ENCODE results near the gene NMNAT2. TPM values are rescaled to one million over a fixed set of nuclear protein-coding genes. Genes with fewer than 3 reads are reported as not detected.
A peak's percentile ranks its signal among the peaks of the same experiment; 100 is the strongest.
"Not testable (repeated sequence)": the region's sequence is repeated elsewhere in the genome, so short reads cannot be mapped to it uniquely, and the experiment has no call there.

NMNAT2 gene
- total and polyA plus RNA-seq, 4 experiments from 2014 or later: not detected

DNA sequence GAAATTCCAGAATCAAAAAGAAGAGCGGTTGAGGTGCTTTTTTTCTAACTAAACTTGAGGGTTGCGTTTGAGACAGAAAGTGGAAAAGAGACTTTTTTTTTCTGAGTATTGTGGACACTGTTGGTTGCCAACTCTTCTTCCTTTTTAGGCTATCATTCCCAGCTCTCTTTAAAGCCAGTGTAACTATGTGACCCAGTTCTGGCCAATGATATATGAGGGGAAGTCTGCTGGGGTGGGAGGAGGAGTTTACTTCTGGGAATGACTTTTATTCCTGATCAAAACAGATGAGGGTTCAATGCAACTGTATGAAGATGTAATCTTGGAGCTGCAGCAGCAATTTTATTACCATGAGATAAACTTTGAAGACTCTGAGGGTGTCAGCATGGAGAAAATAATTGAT is 17.3 kb upstream of the NMNAT2 start:
- POLR2A ChIA-PET (ENCODE audit: partially characterized antibody): no interaction called here
- intact Hi-C loops (cut with micrococcal nuclease): no loop called here
- DNase-seq: no peak
- no peak overlapping the region for H3K27ac ChIP-seq (ENCODE audit: low read depth, low read length)
- Mint-ChIP-seq H3K4me3 (no peak overlapping the region), H3K9me3 (peaks cover 0 to 3% (median 0%) of the 10 kb centered on the region in 8 donors), H3K27me3 (peaks cover 9 to 18% of the 10 kb centered on the region in 2 donors), H3K27ac (no peak overlapping the region), H3K36me3 (no peaks in the 10 kb centered on the region), H3K4me1 (no peaks in the 10 kb centered on the region)
- no peaks in the 10 kb centered on the region for H3K27me3 ChIP-seq (ENCODE audit: insufficient read depth, low read length)
- H3K36me3 ChIP-seq (ENCODE audit: insufficient read depth, low read length): no peaks in the 10 kb centered on the region
- no peaks in the 10 kb centered on the region for H3K4me1 ChIP-seq (ENCODE audit: insufficient read depth, low read length)
- CTCF ChIA-PET (ENCODE audit: partially characterized antibody): no interaction called here
- no peaks in the 10 kb centered on the region for H3K9me3 ChIP-seq (ENCODE audit: control insufficient read depth in 1 of 2, low read length in 2 of 2)
- H3K4me3 ChIP-seq (ENCODE audit: low read length in 2 of 2): no peak overlapping the region

GRCh38 chr1:183433703-183434102 is 15.5 kb upstream of the NMNAT2 start:
- no peaks in the 10 kb centered on the region for H3K27me3 ChIP-seq (ENCODE audit: insufficient read depth, low read length)
- CTCF ChIA-PET (ENCODE audit: partially characterized antibody): no interaction called here
- H3K27ac ChIP-seq (ENCODE audit: low read depth, low read length): no peak overlapping the region
- Mint-ChIP-seq H3K4me1 (no peaks in the 10 kb centered on the region), H3K9me3 (peaks cover 0 to 3% (median 0%) of the 10 kb centered on the region in 8 donors), H3K4me3 (no peak overlapping the region), H3K36me3 (no peaks in the 10 kb centered on the region), H3K27me3 (peaks cover 11 to 26% of the 10 kb centered on the region in 2 donors), H3K27ac (no peak overlapping the region)
- no peaks in the 10 kb centered on the region for H3K9me3 ChIP-seq (ENCODE audit: control insufficient read depth in 1 of 2, low read length in 2 of 2)
- DNase-seq: no peak
- H3K4me1 ChIP-seq (ENCODE audit: insufficient read depth, low read length): no peaks in the 10 kb centered on the region
- H3K4me3 ChIP-seq (ENCODE audit: low read length in 2 of 2): no peak overlapping the region
- POLR2A ChIA-PET (ENCODE audit: partially characterized antibody): no interaction called here
- intact Hi-C loops (cut with micrococcal nuclease): no loop called here
- H3K36me3 ChIP-seq (ENCODE audit: insufficient read depth, low read length): no peaks in the 10 kb centered on the region

DNA sequence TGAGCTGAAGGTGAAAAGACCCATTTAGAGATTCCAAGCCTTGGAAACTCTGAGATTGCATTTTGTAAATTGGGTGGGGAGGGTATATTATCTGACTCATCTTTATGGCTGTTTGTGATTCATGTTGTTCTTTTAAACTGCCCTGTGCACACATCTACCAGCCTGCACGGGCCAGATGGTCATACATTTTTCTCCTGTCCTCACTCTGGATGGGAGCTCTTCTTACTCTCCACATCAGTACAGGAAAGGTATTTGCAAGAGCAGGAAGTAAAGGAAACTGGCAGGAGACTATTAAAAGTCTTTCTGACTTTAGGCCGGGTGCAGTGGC is 14.3 kb upstream of the NMNAT2 start:
- H3K27me3 Mint-ChIP-seq: peaks cover 10 to 26% of the 10 kb centered on the region in 2 donors

DNA sequence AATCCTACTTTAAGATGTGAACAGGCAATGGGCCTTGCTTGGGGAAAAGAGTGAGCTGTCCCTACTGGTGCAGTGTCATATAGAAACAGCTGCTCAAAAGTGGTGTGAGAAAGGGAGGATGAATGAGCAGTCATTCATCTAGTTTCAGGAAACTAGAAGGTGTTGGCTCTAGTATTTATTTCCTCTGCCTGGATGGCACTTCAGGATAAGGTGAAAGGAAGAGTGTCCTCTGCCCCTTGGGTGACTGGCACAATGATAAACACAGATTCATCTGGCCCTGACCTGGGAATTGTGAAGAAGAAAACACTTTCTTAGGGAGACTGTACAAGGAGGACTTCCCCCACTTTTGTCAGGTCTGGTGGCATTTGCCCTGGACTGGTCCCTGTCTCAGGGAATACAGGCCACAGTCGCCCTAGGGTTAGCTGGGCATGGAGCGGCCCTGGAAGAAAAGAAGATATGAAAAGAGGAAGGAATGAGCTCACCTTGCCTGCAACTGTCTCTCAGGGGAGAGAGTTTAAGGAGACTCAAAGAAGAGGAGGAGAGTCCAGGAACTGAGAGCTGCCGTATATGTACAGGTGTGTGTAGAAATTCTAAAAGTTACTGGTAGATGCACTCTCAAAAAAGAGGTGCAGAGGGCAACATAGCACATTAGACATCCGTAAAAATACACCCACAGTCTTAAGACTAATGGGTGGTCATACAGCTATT is 13.8 kb upstream of the NMNAT2 start:
- Mint-ChIP-seq H3K27ac (peak overlapping the region in 1 of 7 donors; percentile 7), H3K27me3 (peaks cover 10 to 26% of the 10 kb centered on the region in 2 donors), H3K36me3 (no peaks in the 10 kb centered on the region), H3K4me3 (no peak overlapping the region), H3K9me3 (peaks cover 0 to 6% (median 0%) of the 10 kb centered on the region in 8 donors), H3K4me1 (no peaks in the 10 kb centered on the region)
- no peak overlapping the region for H3K27ac ChIP-seq (ENCODE audit: low read depth, low read length)
- H3K4me3 ChIP-seq (ENCODE audit: low read length in 2 of 2): no peak overlapping the region
- H3K36me3 ChIP-seq (ENCODE audit: insufficient read depth, low read length): no peaks in the 10 kb centered on the region
- no peaks in the 10 kb centered on the region for H3K4me1 ChIP-seq (ENCODE audit: insufficient read depth, low read length)
- ChIA-PET CTCF (ENCODE audit: partially characterized antibody) (no interaction called here), POLR2A (ENCODE audit: partially characterized antibody) (no interaction called here)
- intact Hi-C loops (cut with micrococcal nuclease): no loop called here
- no peaks in the 10 kb centered on the region for H3K27me3 ChIP-seq (ENCODE audit: insufficient read depth, low read length)
- no peak for DNase-seq
- no peaks in the 10 kb centered on the region for H3K9me3 ChIP-seq (ENCODE audit: control insufficient read depth in 1 of 2, low read length in 2 of 2)

More for the DNA sequence above, 14.3 kb upstream of the NMNAT2 start:
- no peaks in the 10 kb centered on the region for H3K4me1 Mint-ChIP-seq
- peaks cover 0 to 6% (median 0%) of the 10 kb centered on the region in 8 donors for H3K9me3 Mint-ChIP-seq
- H3K4me3 Mint-ChIP-seq: no peak overlapping the region
- H3K27ac ChIP-seq (ENCODE audit: low read depth, low read length): no peak overlapping the region
- ChIA-PET POLR2A (ENCODE audit: partially characterized antibody) (no interaction called here), CTCF (ENCODE audit: partially characterized antibody) (no interaction called here)
- H3K4me3 ChIP-seq (ENCODE audit: low read length in 2 of 2): no peak overlapping the region
- no peaks in the 10 kb centered on the region for H3K36me3 ChIP-seq (ENCODE audit: insufficient read depth, low read length)
- no peak overlapping the region for H3K27ac Mint-ChIP-seq
- intact Hi-C loops (cut with micrococcal nuclease): no loop called here
- H3K9me3 ChIP-seq (ENCODE audit: control insufficient read depth in 1 of 2, low read length in 2 of 2): no peaks in the 10 kb centered on the region
- H3K36me3 Mint-ChIP-seq: no peaks in the 10 kb centered on the region
- DNase-seq: no peak
- no peaks in the 10 kb centered on the region for H3K4me1 ChIP-seq (ENCODE audit: insufficient read depth, low read length)
- H3K27me3 ChIP-seq (ENCODE audit: insufficient read depth, low read length): no peaks in the 10 kb centered on the region

- H3K4me1 ChIP-seq (ENCODE audit: insufficient read depth, low read length); DNase-seq; H3K27me3 ChIP-seq (ENCODE audit: insufficient read depth, low read length); H3K27ac ChIP-seq (ENCODE audit: low read depth, low read length); H3K9me3 ChIP-seq (ENCODE audit: control insufficient read depth in 1 of 2, low read length in 2 of 2); H3K4me1 Mint-ChIP-seq; H3K4me3 Mint-ChIP-seq; POLR2A ChIA-PET (ENCODE audit: partially characterized antibody); CTCF ChIA-PET (ENCODE audit: partially characterized antibody); intact Hi-C loops (cut with micrococcal nuclease); H3K27ac Mint-ChIP-seq; H3K36me3 Mint-ChIP-seq; H3K4me3 ChIP-seq (ENCODE audit: low read length in 2 of 2); H3K36me3 ChIP-seq (ENCODE audit: insufficient read depth, low read length); H3K9me3 Mint-ChIP-seq: not testable (repeated sequence)
- peaks cover 13 to 22% of the 10 kb centered on the region in 2 donors for H3K27me3 Mint-ChIP-seq
Observed at GRCh38 chr1:183427591-183427990, 9.4 kb upstream of the NMNAT2 start.

DNA sequence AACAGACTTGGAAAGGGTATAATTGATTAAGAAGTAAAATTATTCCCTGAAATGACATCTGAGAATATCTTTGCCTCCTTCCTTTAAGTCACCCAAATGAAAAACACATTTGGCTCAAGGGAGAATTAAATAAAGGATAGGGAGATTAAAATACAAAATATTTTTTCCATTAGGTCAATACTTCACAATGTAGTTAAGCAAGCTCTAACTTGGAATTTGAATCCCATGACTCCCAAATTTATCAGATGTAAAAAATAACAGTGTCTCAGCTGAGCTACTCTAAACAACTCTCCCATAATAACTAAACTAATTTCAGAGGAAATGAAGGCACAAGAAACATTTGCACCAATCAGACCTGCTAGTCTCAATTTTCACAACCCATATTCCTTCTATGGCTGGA is 6.5 kb upstream of the NMNAT2 start:
- no peak overlapping the region for H3K27ac ChIP-seq (ENCODE audit: low read depth, low read length)
- no peaks in the 10 kb centered on the region for H3K9me3 ChIP-seq (ENCODE audit: control insufficient read depth in 1 of 2, low read length in 2 of 2)
- H3K4me1 ChIP-seq (ENCODE audit: insufficient read depth, low read length): no peaks in the 10 kb centered on the region
- H3K4me3 Mint-ChIP-seq: no peak overlapping the region
- no peaks in the 10 kb centered on the region for H3K36me3 Mint-ChIP-seq
- peaks cover 0 to 4% (median 0%) of the 10 kb centered on the region in 8 donors for H3K9me3 Mint-ChIP-seq
- no peaks in the 10 kb centered on the region for H3K36me3 ChIP-seq (ENCODE audit: insufficient read depth, low read length)
- intact Hi-C loops (cut with micrococcal nuclease): no loop called here
- no peaks in the 10 kb centered on the region for H3K4me1 Mint-ChIP-seq
- DNase-seq: no peak
- ChIA-PET POLR2A (ENCODE audit: partially characterized antibody) (no interaction called here), CTCF (ENCODE audit: partially characterized antibody) (no interaction called here)
- H3K27ac Mint-ChIP-seq: no peak overlapping the region
- H3K27me3 ChIP-seq (ENCODE audit: insufficient read depth, low read length): no peaks in the 10 kb centered on the region
- no peak overlapping the region for H3K4me3 ChIP-seq (ENCODE audit: low read length in 2 of 2)
- peaks cover 15 to 27% of the 10 kb centered on the region in 2 donors for H3K27me3 Mint-ChIP-seq

DNA sequence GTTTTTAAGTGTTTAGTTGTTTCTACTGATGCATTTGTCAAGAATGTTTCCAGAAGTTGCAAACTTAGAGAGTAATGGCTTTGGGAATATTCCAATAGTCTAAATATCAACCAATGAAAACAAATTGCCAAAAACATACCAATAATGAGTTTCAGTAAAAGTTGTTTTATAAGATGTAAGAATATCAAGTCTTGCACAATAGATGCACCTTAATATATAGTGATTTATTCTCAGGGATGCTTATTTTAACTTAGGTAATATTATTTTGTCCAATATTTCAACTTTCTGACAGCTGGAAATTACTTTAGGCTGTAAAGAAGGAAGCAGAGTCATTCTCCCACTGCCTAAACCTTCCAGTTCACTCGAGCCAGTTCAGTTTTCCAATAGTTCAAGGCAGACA is 5.4 kb upstream of the NMNAT2 start:
- POLR2A ChIA-PET (ENCODE audit: partially characterized antibody): no interaction called here
- peaks cover 5% of the 10 kb centered on the region for H3K27me3 ChIP-seq (ENCODE audit: insufficient read depth, low read length)
- H3K4me3 ChIP-seq (ENCODE audit: low read length in 2 of 2): no peak overlapping the region
- peaks cover 0 to 4% (median under 1%) of the 10 kb centered on the region in 8 donors for H3K9me3 Mint-ChIP-seq
- H3K36me3 ChIP-seq (ENCODE audit: insufficient read depth, low read length): no peaks in the 10 kb centered on the region
- H3K36me3 Mint-ChIP-seq: no peaks in the 10 kb centered on the region
- intact Hi-C loops (cut with micrococcal nuclease): no loop called here
- CTCF ChIA-PET (ENCODE audit: partially characterized antibody): no interaction called here
- H3K27ac Mint-ChIP-seq: no peak overlapping the region
- H3K27ac ChIP-seq (ENCODE audit: low read depth, low read length): no peak overlapping the region
- no peak overlapping the region for H3K4me3 Mint-ChIP-seq
- no peaks in the 10 kb centered on the region for H3K9me3 ChIP-seq (ENCODE audit: control insufficient read depth in 1 of 2, low read length in 2 of 2)
- peaks cover under 1 to 4% (median 3%) of the 10 kb centered on the region in 4 donors for H3K4me1 Mint-ChIP-seq
- peaks cover 21 to 34% of the 10 kb centered on the region in 2 donors for H3K27me3 Mint-ChIP-seq
- H3K4me1 ChIP-seq (ENCODE audit: insufficient read depth, low read length): no peaks in the 10 kb centered on the region
- no peak for DNase-seq

DNA sequence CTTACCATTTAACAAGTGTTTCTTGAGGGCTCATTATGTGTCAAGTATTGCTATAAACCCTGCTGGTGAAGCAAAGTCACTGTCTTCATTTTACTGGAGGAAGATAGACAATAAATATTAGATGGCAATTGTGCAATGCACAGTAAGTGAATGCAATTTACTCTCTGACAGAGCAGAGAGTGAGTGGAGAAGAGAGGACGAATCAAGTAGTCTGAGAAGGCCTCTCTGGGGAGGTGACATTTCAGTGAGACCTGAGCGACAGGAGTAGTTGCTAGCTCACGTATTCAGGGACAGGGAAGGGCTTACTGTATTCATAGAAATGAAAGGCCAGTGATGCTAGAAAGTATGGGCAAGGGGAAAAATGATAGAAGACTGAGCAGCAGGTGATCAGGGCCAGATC is 1.2 kb upstream of the NMNAT2 start:
- no peaks in the 10 kb centered on the region for H3K36me3 Mint-ChIP-seq
- no peak overlapping the region for H3K4me3 Mint-ChIP-seq
- Histone ChIP-seq H3K27ac (ENCODE audit: low read depth, low read length) (no peak overlapping the region), H3K27me3 (ENCODE audit: insufficient read depth, low read length) (peaks cover 17% of the 10 kb centered on the region), H3K4me3 (ENCODE audit: low read length in 2 of 2) (no peak overlapping the region), H3K4me1 (ENCODE audit: insufficient read depth, low read length) (peaks cover 15% of the 10 kb centered on the region), H3K9me3 (ENCODE audit: control insufficient read depth in 1 of 2, low read length in 2 of 2) (no peaks in the 10 kb centered on the region), H3K36me3 (ENCODE audit: insufficient read depth, low read length) (no peaks in the 10 kb centered on the region)
- intact Hi-C loops (cut with micrococcal nuclease): no loop called here
- CTCF ChIA-PET (ENCODE audit: partially characterized antibody): no interaction called here
- H3K27me3 Mint-ChIP-seq: peaks cover 44 to 55% of the 10 kb centered on the region in 2 donors
- H3K4me1 Mint-ChIP-seq: peaks cover 18 to 29% (median 24%) of the 10 kb centered on the region in 4 donors
- no peak overlapping the region for H3K27ac Mint-ChIP-seq
- no peak for DNase-seq
- H3K9me3 Mint-ChIP-seq: peaks cover 0 to 14% (median 2%) of the 10 kb centered on the region in 8 donors
- POLR2A ChIA-PET (ENCODE audit: partially characterized antibody): no interaction called here

Data from CD4-positive, alpha-beta memory T cell (primary cell).